Upper lobe of right lung (tissue), 1 donor: ENCODE measurements around the gene TTBK1. TPM values are rescaled to one million over a fixed set of nuclear protein-coding genes. Genes with fewer than 3 reads are reported as not detected.

ENCODE experiments used
- ATAC-seq: fragments of 200-7000 bp; cut with Tn5 transposase; one replicate; pipeline ENCODE4 v1.9.1; 2020; ENCODE audit warnings: mild to moderate bottlenecking, moderate library complexity
- DNase-seq: peaks from one replicate; pipeline ENCODE4 v3.0.0-alpha.2; 2020
- H3K27ac ChIP-seq: fragments of 200-600 bp; one replicate; pipeline ENCODE4 v1.8.0; 2022
- H3K27me3 ChIP-seq: fragments of 200-600 bp; one replicate; pipeline ENCODE4 v1.8.0; 2022; ENCODE audit warnings: mild to moderate bottlenecking
- H3K36me3 ChIP-seq: fragments of 200-600 bp; one replicate; pipeline ENCODE4 v1.8.0; 2022
- H3K4me1 ChIP-seq: fragments of 200-600 bp; one replicate; pipeline ENCODE4 v1.8.0; 2022
- H3K4me3 ChIP-seq: fragments of 200-600 bp; one replicate; pipeline ENCODE4 v1.8.0; 2022; ENCODE audit warnings: mild to moderate bottlenecking
- H3K9me3 ChIP-seq: fragments of 200-600 bp; one replicate; pipeline ENCODE4 v1.8.0; 2022
- CTCF ChIP-seq: fragments of 200-600 bp; IDR thresholded peaks from one replicate; pipeline ENCODE4 v1.8.0; 2022; ENCODE audit warnings: antibody characterized with exemption
- intact Hi-C: fragments of 100-400 bp; cut with DNase I; formaldehyde crosslinking; loops from one replicate; pipeline ENCODE4 v1.11.0; 2022
- total RNA-seq: library from RNA; stranded (reverse); fragmentation: NEBNext Ultra II Directional; extraction: Animal tissue kit (Norgen Biotek cat#: 25700); gene quantifications from one replicate; pipeline ENCODE4 v1.2.1, GENCODE V29; 2021
- donor health status: DM: no; HTN: yes; CAD: no; lungs with severe emphysema.

TTBK1 gene
- total RNA-seq, 1 donor from 2014 or later: 0.17 TPM

- DNase-seq (no peak), ATAC-seq (no peak)
- Histone ChIP-seq H3K4me1 (no peaks in the 10 kb centered on the region), H3K36me3 (no peaks in the 10 kb centered on the region), H3K9me3 (no peaks in the 10 kb centered on the region), H3K27ac (no peak overlapping the region), H3K27me3 (peaks cover 33% of the 10 kb centered on the region), H3K4me3 (no peak overlapping the region)
- TF ChIP-seq CTCF: no peak
- intact Hi-C loops: no loop called here
Observed at GRCh38 chr6:43284991-43285781, 41.9 kb downstream of the TTBK1 start.

- H3K4me1 ChIP-seq: no peaks in the 10 kb centered on the region
- TF ChIP-seq CTCF: no peak
- no peaks in the 10 kb centered on the region for H3K9me3 ChIP-seq
- H3K4me3 ChIP-seq: no peak overlapping the region
- intact Hi-C loops: no loop called here
- H3K27me3 ChIP-seq: peaks cover 33% of the 10 kb centered on the region
- H3K27ac ChIP-seq: no peak overlapping the region
- ATAC-seq: no peak
- no peak for DNase-seq
- H3K36me3 ChIP-seq: no peaks in the 10 kb centered on the region
Observed at GRCh38 chr6:43285832-43286231, 42.6 kb downstream of the TTBK1 start.

DNA sequence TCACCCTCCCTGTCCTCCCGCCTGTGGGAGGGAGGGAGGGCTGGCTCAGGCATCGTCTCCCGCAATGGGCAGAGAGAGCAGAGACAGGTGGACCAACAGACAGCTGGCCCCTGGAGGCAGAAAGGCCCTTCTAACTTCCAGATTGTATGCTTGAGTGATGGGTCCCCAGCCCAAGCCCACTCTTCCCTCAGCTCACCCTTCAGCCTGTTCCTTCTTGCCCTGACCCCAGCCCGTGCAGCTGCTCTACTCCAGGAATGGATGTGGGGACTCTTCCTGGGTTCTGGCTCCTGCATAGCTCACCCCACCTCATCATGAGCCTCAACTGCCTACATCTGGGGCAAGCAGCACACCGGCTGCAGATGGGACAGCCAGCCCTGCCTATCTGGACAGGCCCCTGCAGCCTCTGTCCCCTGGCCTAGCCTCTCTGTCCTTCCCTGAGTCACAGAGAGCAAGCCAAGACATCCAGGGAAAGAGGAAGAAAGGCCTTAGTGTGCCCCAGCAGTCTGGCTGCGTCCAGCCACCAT lies 43.2 kb downstream of the TTBK1 start:
- Histone ChIP-seq H3K36me3 (no peaks in the 10 kb centered on the region), H3K4me3 (no peak overlapping the region), H3K9me3 (no peaks in the 10 kb centered on the region), H3K27ac (no peak overlapping the region), H3K27me3 (peaks cover 33% of the 10 kb centered on the region), H3K4me1 (no peaks in the 10 kb centered on the region)
- intact Hi-C loops: no loop called here
- no peak for ATAC-seq
- TF ChIP-seq CTCF: no peak
- no peak for DNase-seq

DNA sequence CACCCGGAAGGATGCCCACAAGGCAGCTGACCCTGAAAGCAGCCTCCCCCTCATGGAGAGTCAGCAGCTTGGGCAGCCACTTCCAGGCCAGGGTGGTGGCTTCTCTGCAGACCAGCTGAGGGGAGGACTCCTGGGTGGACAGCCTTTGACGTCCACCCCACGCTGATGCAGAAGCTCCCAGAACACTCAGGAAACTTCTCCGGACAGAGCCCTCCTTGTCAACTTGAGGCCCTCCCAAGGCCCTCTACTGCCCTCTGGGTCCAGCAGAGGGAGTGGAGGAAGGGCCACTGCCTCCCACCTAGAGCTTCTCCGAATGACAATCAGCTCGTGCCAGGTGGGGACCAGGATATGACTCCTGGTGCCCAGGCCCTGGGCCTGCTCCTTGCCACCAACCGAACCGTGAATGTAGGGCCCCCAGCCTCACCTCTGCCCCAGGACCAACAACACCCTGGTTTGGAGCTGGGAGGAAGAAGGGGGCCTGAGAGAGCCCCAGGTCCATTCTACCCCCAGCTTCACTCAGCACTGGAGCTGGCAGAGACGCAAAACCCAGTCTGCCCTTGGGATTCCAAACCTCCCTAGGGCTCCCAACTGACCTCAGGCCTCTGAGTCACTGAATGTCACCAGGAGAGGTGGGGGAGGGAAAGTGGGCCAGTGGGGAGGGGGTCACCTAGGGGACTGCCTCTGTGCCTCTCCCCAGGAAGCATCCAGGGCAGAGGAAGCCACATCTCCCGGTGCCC lies 43.9 kb downstream of the TTBK1 start:
- ATAC-seq (no peak), DNase-seq (no peak)
- Histone ChIP-seq H3K9me3 (no peaks in the 10 kb centered on the region), H3K4me3 (no peak overlapping the region), H3K4me1 (no peaks in the 10 kb centered on the region), H3K36me3 (no peaks in the 10 kb centered on the region), H3K27me3 (peaks cover 33% of the 10 kb centered on the region), H3K27ac (no peak overlapping the region)
- intact Hi-C loops: no loop called here
- no peak for TF ChIP-seq CTCF

DNA sequence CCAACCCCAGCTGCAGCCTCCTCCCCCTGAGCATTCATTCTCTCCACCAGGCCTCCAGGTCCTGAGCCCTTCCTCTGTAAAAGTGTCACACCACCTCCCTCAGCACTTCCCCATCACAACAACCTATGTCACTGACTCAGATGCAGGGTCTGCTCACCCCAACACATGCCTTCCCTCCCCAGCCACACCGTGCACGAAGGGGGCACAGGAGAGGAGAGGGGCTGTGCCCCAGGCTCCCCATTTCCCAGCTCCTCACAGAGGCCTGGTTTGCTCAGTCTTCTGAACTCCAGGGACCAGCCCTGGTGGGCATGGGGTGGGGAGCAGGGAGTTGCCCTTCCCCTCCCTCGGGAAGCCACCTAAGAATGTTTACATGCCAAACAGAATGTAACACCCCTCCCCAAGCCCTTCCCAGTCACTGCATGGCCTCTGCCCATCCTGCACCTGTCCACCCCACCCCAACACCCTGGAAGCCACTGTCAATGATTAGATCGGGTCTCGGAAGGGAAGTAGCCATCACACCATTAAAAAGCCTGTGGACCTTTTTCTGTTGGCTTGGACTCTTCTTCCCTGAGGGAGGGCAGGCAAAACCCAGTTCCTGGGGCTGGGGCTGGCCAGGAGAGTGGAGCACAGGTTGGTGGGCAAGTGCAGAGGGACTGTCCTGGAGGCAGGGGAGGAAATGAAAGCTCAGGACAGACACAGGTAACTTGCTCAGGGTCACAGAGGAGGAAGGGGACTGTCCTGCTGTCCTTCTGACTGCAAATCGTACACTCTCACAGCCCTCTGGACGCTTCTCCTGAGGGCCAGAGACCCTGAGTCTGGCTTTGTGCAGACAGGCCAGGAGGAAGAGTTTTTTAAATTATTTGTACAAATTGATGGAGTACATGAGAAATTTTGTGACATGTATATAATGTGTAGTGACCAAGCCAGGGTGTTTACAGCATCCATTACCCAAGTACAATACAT lies 44.7 kb downstream of the TTBK1 start:
- intact Hi-C loops: no loop called here
- Histone ChIP-seq H3K9me3 (no peaks in the 10 kb centered on the region), H3K27ac (no peak overlapping the region), H3K27me3 (peaks cover 33% of the 10 kb centered on the region), H3K4me1 (no peaks in the 10 kb centered on the region), H3K36me3 (no peaks in the 10 kb centered on the region), H3K4me3 (no peak overlapping the region)
- ATAC-seq: no peak
- DNase-seq: no peak
- no peak for TF ChIP-seq CTCF
